H1 (cell line): ENCODE results near the gene WNK3.

ENCODE experiments used
- KDM5A ChIP-seq: fragments of 200-600 bp; IDR thresholded peaks from 2 replicates; pipeline ENCODE4 v1.7.1; 2012; ENCODE audit warnings: mild to moderate bottlenecking, low read length, inconsistent platforms, mixed read lengths
- POLR2A ChIP-seq, 2 experiments: IDR thresholded peaks; 1 replicate in 1 of 2; 2 replicates in 1 of 2; pipeline ENCODE4 v1.6.1; 2011; ENCODE audit warnings: low read depth in 2 of 2, low read length in 2 of 2, mild to moderate bottlenecking in 2 of 2; ENCODE audit errors: control extremely low read depth in 1 of 2
- POU5F1 ChIP-seq: IDR thresholded peaks from 2 replicates; pipeline ENCODE4 v1.6.1; 2011; ENCODE audit warnings: low read depth, mild to moderate bottlenecking, low read length, moderate library complexity
- SIN3A ChIP-seq, 2 experiments: IDR thresholded peaks in 1 of 2; conservative IDR thresholded peaks in 1 of 2; 2 replicates each; pipeline ENCODE4 v1.6.1; 2011 to 2012; ENCODE audit warnings: low read length in 2 of 2, improper control_type of control experiment in 1 of 2, low read depth in 1 of 2, mild to moderate bottlenecking in 1 of 2
- SP2 ChIP-seq: IDR thresholded peaks from 2 replicates; pipeline ENCODE4 v1.6.1; 2012; ENCODE audit warnings: mild to moderate bottlenecking, low read length, inconsistent platforms
- TAF1 ChIP-seq: IDR thresholded peaks from 2 replicates; pipeline ENCODE4 v1.6.1; 2011; ENCODE audit warnings: mild to moderate bottlenecking, low read depth, low read length
- ZNF274 ChIP-seq: IDR thresholded peaks from 2 replicates; pipeline ENCODE4 v1.7.0; 2012; ENCODE audit warnings: low read length, borderline replicate concordance; ENCODE audit errors: extremely low read depth
- TF ChIP-seq, protein P1 (sequence below): IDR thresholded peaks from 2 replicates; pipeline ENCODE4 v1.6.1; 2011; ENCODE audit warnings: low read length, improper control_type of control experiment
- TF ChIP-seq, protein P2 (sequence below), 3 experiments: IDR thresholded peaks; 1 replicate in 2 of 3; 2 replicates in 1 of 3; pipeline versions ENCODE4 v1.5.1 to v1.6.1; 2011; ENCODE audit warnings: low read length in 3 of 3, mild to moderate bottlenecking in 3 of 3, inconsistent platforms in 2 of 3, low read depth in 1 of 3, moderate library complexity in 1 of 3; ENCODE audit not compliant: insufficient read depth in 1 of 3; ENCODE audit errors: control extremely low read depth in 1 of 3
- TF ChIP-seq, protein P3 (sequence below): IDR thresholded peaks from 2 replicates; pipeline ENCODE4 v1.6.1; 2012; ENCODE audit warnings: inconsistent platforms

DNA sequence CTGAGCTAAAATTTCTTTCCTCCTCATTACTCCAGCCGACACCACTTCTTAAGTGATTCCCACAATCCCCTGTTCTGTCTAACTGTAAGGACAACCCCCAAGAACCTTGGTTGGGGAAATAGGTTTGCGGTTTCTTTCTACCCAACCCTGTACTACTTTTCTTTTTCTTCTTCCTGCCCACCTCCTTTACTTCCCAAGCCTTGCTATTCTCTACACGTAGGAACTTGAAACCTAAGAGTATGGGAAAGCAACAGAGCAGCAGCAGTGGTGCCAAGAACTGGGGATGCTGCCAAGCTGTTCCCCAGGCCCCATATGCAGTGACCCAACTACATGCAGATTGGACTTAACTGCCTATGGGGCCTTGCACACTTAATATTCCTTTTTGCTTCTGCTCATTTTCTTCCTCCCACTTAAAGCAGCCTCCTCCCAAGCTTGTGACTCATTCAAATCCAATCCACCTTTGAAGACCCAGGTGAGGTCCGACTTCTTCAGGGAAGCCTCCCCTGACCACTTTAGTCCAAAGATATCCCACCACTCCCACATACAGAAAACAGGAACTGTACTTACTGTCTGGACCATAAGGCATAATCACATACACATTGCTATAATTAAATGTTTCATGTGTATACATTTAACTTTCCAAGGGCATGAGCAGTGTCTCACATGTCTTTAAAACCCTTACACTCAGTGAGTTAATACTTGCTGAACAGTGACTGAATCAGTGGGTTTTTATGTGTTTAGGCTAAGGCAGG, 176.5 kb downstream of the WNK3 start:
- TF ChIP-seq, protein P1, sequence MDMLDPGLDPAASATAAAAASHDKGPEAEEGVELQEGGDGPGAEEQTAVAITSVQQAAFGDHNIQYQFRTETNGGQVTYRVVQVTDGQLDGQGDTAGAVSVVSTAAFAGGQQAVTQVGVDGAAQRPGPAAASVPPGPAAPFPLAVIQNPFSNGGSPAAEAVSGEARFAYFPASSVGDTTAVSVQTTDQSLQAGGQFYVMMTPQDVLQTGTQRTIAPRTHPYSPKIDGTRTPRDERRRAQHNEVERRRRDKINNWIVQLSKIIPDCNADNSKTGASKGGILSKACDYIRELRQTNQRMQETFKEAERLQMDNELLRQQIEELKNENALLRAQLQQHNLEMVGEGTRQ, result no peak
- TF ChIP-seq, protein P2, sequence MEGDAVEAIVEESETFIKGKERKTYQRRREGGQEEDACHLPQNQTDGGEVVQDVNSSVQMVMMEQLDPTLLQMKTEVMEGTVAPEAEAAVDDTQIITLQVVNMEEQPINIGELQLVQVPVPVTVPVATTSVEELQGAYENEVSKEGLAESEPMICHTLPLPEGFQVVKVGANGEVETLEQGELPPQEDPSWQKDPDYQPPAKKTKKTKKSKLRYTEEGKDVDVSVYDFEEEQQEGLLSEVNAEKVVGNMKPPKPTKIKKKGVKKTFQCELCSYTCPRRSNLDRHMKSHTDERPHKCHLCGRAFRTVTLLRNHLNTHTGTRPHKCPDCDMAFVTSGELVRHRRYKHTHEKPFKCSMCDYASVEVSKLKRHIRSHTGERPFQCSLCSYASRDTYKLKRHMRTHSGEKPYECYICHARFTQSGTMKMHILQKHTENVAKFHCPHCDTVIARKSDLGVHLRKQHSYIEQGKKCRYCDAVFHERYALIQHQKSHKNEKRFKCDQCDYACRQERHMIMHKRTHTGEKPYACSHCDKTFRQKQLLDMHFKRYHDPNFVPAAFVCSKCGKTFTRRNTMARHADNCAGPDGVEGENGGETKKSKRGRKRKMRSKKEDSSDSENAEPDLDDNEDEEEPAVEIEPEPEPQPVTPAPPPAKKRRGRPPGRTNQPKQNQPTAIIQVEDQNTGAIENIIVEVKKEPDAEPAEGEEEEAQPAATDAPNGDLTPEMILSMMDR (IDR thresholded peaks at IDR 0.05; ENCODE audit: control extremely low read depth in 1 of 3, insufficient read depth in 1 of 3, low read depth in 1 of 3, low read length in 3 of 3), result no peak
- TF ChIP-seq POLR2A (IDR thresholded peaks at IDR 0.05; ENCODE audit: control extremely low read depth in 1 of 2, low read depth in 2 of 2, low read length in 2 of 2), result no peak
- no peak for TF ChIP-seq TAF1
- TF ChIP-seq KDM5A, result no peak
- TF ChIP-seq ZNF274, result no peak
- no peak for TF ChIP-seq POU5F1
- TF ChIP-seq SP2, result no peak
- TF ChIP-seq, protein P3, sequence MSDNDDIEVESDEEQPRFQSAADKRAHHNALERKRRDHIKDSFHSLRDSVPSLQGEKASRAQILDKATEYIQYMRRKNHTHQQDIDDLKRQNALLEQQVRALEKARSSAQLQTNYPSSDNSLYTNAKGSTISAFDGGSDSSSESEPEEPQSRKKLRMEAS, result no peak
- TF ChIP-seq SIN3A (conservative IDR thresholded peaks at IDR 0.05 in 1 of 2, IDR thresholded peaks at IDR 0.05 in 1 of 2; ENCODE audit: low read depth in 1 of 2, low read length in 2 of 2), result no peak
